Muscle layer of colon (tissue), 2 donors: Measurements from ENCODE around the gene PDHX.

Experiments used
- H3K27ac ChIP-seq: one replicate; pipeline ENCODE4 v1.7.0; 2013; ENCODE audit warnings: low read depth, mild to moderate bottlenecking, low read length, moderate library complexity
- H3K27me3 ChIP-seq, 2 donors: one replicate each; pipeline ENCODE4 v1.7.0; 2013; ENCODE audit warnings: low read length in 2 of 2, mild to moderate bottlenecking in 2 of 2; ENCODE audit not compliant: insufficient read depth in 2 of 2, control insufficient read depth in 1 of 2
- H3K36me3 ChIP-seq: one replicate; pipeline ENCODE4 v1.7.0; 2013; ENCODE audit warnings: mild to moderate bottlenecking, low read length; ENCODE audit not compliant: insufficient read depth
- H3K4me1 ChIP-seq: one replicate; pipeline ENCODE4 v1.7.0; 2013; ENCODE audit warnings: mild to moderate bottlenecking, low read length; ENCODE audit not compliant: insufficient read depth
- H3K4me3 ChIP-seq, 2 donors: one replicate each; pipeline ENCODE4 v1.7.0; 2013; ENCODE audit warnings: low read length in 2 of 2, low read depth in 1 of 2, mild to moderate bottlenecking in 1 of 2, moderate library complexity in 1 of 2
- H3K9ac ChIP-seq: one replicate; pipeline ENCODE4 v1.7.0; 2013; ENCODE audit warnings: low read length
- H3K9me3 ChIP-seq: one replicate; pipeline ENCODE4 v1.7.0; 2013; ENCODE audit warnings: mild to moderate bottlenecking, low read length
- donor health status: abdominal sarcoma.
- donor health status: Adenocarcinoma of cecum.

PDHX gene

GRCh38 chr11:34936945-34937629, 20.7 kb downstream of the PDHX start:
- no peak overlapping the region for H3K4me3 ChIP-seq
- no peaks in the 10 kb centered on the region for H3K27me3 ChIP-seq
- H3K9me3 ChIP-seq: no peaks in the 10 kb centered on the region
- peaks cover 5% of the 10 kb centered on the region for H3K36me3 ChIP-seq
- peaks cover 15% of the 10 kb centered on the region for H3K4me1 ChIP-seq
- no peak overlapping the region for H3K9ac ChIP-seq
- H3K27ac ChIP-seq: no peak overlapping the region

GRCh38 chr11:34938611-34939010, 22.2 kb downstream of the PDHX start:
- Histone ChIP-seq H3K9ac (no peak overlapping the region), H3K27me3 (no peaks in the 10 kb centered on the region), H3K4me1 (peaks cover 15% of the 10 kb centered on the region), H3K27ac (no peak overlapping the region), H3K4me3 (no peak overlapping the region), H3K36me3 (no peaks in the 10 kb centered on the region), H3K9me3 (no peaks in the 10 kb centered on the region)

DNA sequence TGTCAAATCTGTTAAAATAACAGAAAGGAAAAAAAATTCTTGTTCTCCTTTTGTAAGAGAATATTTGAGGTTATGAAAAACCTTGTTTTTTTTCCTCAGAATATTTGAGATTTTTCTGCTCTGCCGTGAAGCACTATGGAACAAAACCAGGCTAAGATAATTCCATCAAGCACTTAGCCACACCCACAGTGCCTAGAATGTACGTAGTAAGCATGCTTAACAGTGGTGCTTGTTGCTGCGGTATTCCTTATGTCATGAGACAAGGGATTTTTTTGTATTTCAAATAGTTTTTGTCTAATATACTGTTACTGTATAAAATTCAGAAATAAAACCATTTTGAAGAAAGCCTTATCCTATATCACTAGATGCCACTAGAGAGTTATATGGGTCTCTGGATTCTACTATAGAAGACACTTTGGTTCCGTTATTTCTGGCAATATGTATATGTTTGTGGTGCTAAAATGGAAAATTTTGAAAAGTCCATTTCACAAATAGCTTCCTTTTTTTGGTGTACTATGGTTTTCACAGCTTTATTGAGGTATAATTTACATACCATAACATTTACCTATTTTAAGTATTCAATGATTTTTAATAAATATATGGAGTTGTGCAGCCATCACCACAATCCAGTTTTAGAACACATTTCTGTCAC, 23.7 kb downstream of the PDHX start:
- Histone ChIP-seq H3K4me3 (no peak overlapping the region), H3K27me3 (no peaks in the 10 kb centered on the region), H3K36me3 (no peaks in the 10 kb centered on the region), H3K27ac (no peak overlapping the region), H3K9ac (no peak overlapping the region), H3K9me3 (no peaks in the 10 kb centered on the region), H3K4me1 (peaks cover 15% of the 10 kb centered on the region)

- Histone ChIP-seq H3K4me1 (peaks cover 15% of the 10 kb centered on the region), H3K27me3 (no peaks in the 10 kb centered on the region), H3K9me3 (no peaks in the 10 kb centered on the region)
Measured at GRCh38 chr11:34941688-34942087, 25.3 kb downstream of the PDHX start.

DNA sequence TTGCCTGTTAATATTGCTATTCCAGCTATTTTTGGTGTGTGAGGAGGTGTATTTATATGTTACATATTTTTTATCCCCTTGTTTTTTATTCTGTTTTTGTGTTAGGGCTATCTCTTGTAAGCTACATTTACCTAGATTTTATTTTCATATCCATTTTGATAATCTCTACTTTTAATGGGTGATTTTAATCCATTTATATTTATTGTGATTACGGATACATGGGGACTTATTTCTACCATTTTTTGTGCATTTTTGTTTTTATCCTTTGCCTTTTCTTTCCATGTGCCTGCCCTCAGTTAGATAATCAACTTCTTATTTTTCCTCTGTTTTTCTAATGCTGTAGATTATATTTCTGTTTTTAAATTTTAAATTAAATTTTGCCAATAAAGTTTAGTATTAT, 28.3 kb downstream of the PDHX start:
- Histone ChIP-seq H3K4me3 (no peak overlapping the region), H3K4me1 (peaks cover 5% of the 10 kb centered on the region), H3K9ac (no peak overlapping the region), H3K36me3 (no peaks in the 10 kb centered on the region), H3K27me3 (no peaks in the 10 kb centered on the region), H3K27ac (no peak overlapping the region), H3K9me3 (no peaks in the 10 kb centered on the region)

More at GRCh38 chr11:34941688-34942087, 25.3 kb downstream of the PDHX start:
- H3K9ac ChIP-seq: no peak overlapping the region
- H3K4me3 ChIP-seq: no peak overlapping the region
- no peaks in the 10 kb centered on the region for H3K36me3 ChIP-seq
- no peak overlapping the region for H3K27ac ChIP-seq

DNA sequence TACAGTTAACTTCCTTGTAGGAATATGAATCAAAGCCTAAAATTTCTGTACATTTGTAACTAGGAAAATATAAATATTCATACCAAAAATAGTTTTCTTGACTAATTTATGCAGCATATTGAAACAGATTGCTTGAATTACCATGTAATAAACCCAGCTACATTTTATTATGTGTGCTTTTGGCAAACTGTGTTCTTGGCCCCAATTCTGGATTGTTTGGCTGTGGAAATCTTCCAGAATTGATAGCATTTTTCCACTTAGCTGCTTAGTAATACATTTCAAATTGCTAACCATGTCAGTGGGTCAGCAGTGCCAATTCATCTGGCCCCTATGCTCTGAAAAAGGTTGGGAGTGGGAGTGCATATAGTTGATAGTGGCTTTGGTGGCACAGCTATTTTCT, 32.3 kb downstream of the PDHX start:
- no peaks in the 10 kb centered on the region for H3K36me3 ChIP-seq
- H3K27ac ChIP-seq: no peak overlapping the region
- no peak overlapping the region for H3K9ac ChIP-seq
- H3K4me3 ChIP-seq: no peak overlapping the region
- no peaks in the 10 kb centered on the region for H3K9me3 ChIP-seq
- H3K27me3 ChIP-seq: no peaks in the 10 kb centered on the region
- H3K4me1 ChIP-seq: peaks cover 5% of the 10 kb centered on the region

DNA sequence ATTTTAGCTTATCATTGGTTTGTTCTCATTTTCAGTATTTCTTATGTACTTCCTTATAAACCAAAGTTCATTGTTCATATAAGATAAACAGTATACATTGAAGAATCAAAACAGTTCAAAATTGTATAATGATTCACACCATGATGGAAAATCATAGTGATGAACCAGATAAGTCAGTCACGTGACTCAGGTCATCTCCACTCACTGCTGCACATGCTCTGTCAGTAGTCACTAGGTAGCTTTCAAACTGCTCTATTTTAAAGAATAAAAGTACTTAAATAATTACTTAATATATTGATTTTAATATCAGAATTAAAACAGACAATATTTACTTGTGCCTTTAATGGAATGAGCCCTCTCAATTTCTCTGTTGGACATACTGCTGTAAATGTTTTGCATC, 37.5 kb downstream of the PDHX start:
- H3K4me3 ChIP-seq: no peak overlapping the region
- H3K27ac ChIP-seq: no peak overlapping the region
- no peaks in the 10 kb centered on the region for H3K27me3 ChIP-seq
- H3K36me3 ChIP-seq: peaks cover 5% of the 10 kb centered on the region
- H3K9me3 ChIP-seq: no peaks in the 10 kb centered on the region
- H3K9ac ChIP-seq: no peak overlapping the region
- peaks cover 2% of the 10 kb centered on the region for H3K4me1 ChIP-seq

- Histone ChIP-seq H3K9me3 (no peaks in the 10 kb centered on the region), H3K4me1 (no peaks in the 10 kb centered on the region), H3K4me3 (no peak overlapping the region), H3K9ac (no peak overlapping the region), H3K36me3 (peaks cover 5% of the 10 kb centered on the region), H3K27ac (no peak overlapping the region), H3K27me3 (no peaks in the 10 kb centered on the region)
Measured at GRCh38 chr11:34957206-34957605, 40.8 kb downstream of the PDHX start.

GRCh38 chr11:34957606-34958005, 41.2 kb downstream of the PDHX start:
- no peaks in the 10 kb centered on the region for H3K4me1 ChIP-seq
- no peak overlapping the region for H3K9ac ChIP-seq
- H3K9me3 ChIP-seq: no peaks in the 10 kb centered on the region
- no peaks in the 10 kb centered on the region for H3K27me3 ChIP-seq
- no peak overlapping the region for H3K4me3 ChIP-seq
- H3K27ac ChIP-seq: no peak overlapping the region
- H3K36me3 ChIP-seq: peaks cover 5% of the 10 kb centered on the region

GRCh38 chr11:34959770-34960169, 43.4 kb downstream of the PDHX start:
- Histone ChIP-seq H3K4me3 (no peak overlapping the region), H3K27ac (no peak overlapping the region), H3K27me3 (no peaks in the 10 kb centered on the region), H3K4me1 (no peaks in the 10 kb centered on the region), H3K9me3 (no peaks in the 10 kb centered on the region), H3K36me3 (no peaks in the 10 kb centered on the region), H3K9ac (no peak overlapping the region)

DNA sequence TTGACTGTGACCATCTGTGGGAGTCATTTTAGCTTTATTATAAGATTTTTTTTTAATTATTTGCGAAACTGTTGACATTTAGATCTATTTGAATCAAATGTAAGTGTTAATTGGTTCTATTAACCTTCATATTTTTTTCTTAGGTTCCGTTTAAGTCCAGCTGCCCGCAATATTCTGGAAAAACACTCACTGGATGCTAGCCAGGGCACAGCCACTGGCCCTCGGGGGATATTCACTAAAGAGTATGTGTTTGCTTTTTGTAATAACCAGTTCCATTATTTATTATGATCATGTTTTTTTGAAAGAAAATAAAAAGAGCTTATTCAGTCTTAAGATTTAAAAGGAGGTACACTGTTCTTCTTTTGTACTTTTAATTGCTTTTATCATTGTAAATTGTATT, 43.9 kb downstream of the PDHX start:
- no peaks in the 10 kb centered on the region for H3K27me3 ChIP-seq
- H3K27ac ChIP-seq: no peak overlapping the region
- H3K36me3 ChIP-seq: no peaks in the 10 kb centered on the region
- H3K9me3 ChIP-seq: no peaks in the 10 kb centered on the region
- H3K4me1 ChIP-seq: no peaks in the 10 kb centered on the region
- no peak overlapping the region for H3K9ac ChIP-seq
- H3K4me3 ChIP-seq: no peak overlapping the region

DNA sequence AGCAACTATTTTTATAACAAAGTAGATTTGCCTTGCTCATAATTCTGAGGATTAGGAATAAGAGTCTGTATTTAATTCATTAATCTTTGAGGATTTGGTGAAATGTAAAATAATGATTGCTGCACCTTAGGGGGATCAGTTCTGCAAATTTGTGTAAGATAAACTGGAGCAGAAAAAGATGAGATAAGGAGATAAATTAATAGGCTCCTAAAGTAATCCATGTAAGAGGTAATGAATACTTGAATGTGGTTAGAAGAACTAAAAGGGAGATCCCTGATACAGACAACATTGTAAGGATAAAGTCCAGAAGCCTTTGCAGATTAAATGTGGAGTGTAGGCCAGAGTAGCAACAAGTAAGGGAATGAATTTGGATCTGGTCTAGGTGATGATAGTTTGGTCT, 45.6 kb downstream of the PDHX start:
- Histone ChIP-seq H3K4me3 (no peak overlapping the region), H3K4me1 (no peaks in the 10 kb centered on the region), H3K36me3 (no peaks in the 10 kb centered on the region), H3K27ac (no peak overlapping the region), H3K27me3 (no peaks in the 10 kb centered on the region), H3K9me3 (no peaks in the 10 kb centered on the region), H3K9ac (no peak overlapping the region)
